ENCODE results near the gene CAMTA1.
A peak's percentile ranks its signal among the peaks of the same experiment; 100 is the strongest.
"Not testable (repeated sequence)": the region's sequence is repeated elsewhere in the genome, so short reads cannot be mapped to it uniquely, and the experiment has no call there.

The CAMTA1 gene

GRCh38 chr1:7116001-7116400 lies 330.7 kb downstream of the CAMTA1 start:
- no peak for DNase-seq (ENCODE audit: low read depth, low spot score)
- H3K27ac ChIP-seq: no peak overlapping the region

DNA sequence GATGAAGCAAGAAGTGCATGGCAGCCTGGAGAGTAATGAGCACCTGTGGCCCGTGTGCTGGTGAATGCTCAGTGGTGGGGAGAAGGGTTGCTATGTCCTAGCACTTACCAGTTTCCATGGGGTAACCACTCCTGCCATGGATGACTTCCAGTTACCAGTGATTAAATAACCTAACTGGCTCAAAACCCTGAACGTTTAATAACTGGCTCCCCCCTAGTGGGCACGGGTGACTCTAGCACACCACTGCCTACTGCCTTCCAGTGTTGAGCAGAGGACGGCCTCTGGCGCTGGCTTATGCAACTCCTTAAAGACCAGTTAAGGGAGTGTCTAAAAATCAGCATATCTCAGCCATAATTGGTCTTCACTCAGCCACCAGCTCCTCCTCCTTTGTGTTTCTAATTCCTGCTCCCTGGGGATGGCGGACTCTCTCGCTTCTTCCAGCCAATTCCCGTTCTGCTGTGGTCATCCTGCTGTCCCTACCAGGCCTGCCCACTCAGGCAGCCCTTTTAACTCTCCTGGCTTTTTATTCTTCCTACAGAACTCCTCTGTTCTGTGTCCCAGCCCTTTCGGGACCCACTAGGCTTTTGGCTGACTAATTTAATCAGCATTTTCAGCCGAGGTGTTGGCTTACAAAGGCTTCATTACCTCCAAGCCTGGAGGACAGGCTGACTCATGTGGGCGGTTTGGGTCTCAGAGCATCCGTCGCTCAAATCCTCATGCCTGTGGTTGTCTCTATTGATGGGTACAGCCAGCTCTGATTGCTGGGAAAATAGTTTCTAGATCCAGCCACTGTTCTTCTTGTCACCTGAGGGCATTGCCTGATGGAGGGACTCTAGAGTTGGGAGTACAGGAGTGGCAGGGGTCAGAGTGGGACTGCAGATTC lies 332.4 kb downstream of the CAMTA1 start:
- DNase-seq (ENCODE audit: low read depth, low spot score): peak; percentile 90
- H3K27ac ChIP-seq: peak overlapping the region; percentile 90

- no peak for DNase-seq (ENCODE audit: low read depth, low spot score)
- no peak overlapping the region for H3K27ac ChIP-seq
Observed at GRCh38 chr1:7119156-7119555, 333.9 kb downstream of the CAMTA1 start.

GRCh38 chr1:7120863-7121621 lies 335.8 kb downstream of the CAMTA1 start:
- DNase-seq (ENCODE audit: low read depth, low spot score): no peak
- no peak overlapping the region for H3K27ac ChIP-seq

DNA sequence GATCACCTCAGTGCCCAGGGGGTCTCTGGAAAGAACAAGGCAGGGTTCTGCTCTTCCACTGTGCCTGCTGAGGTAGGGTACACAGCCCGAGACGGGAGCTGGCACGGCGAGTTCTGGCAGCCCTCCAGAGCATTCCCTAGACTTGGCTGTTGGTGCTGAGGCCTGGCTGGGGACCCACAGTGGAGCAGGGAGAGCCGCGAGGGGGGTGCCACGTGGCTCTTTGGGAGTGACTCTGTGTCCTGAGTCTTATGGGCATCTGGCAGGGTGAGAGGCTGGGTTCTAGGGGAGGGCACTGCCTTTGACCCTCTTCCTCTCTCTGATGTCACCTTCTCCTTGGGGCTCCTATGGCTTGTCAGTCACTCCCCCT lies 336.4 kb downstream of the CAMTA1 start:
- no peak overlapping the region for H3K27ac ChIP-seq
- no peak for DNase-seq (ENCODE audit: low read depth, low spot score)

DNA sequence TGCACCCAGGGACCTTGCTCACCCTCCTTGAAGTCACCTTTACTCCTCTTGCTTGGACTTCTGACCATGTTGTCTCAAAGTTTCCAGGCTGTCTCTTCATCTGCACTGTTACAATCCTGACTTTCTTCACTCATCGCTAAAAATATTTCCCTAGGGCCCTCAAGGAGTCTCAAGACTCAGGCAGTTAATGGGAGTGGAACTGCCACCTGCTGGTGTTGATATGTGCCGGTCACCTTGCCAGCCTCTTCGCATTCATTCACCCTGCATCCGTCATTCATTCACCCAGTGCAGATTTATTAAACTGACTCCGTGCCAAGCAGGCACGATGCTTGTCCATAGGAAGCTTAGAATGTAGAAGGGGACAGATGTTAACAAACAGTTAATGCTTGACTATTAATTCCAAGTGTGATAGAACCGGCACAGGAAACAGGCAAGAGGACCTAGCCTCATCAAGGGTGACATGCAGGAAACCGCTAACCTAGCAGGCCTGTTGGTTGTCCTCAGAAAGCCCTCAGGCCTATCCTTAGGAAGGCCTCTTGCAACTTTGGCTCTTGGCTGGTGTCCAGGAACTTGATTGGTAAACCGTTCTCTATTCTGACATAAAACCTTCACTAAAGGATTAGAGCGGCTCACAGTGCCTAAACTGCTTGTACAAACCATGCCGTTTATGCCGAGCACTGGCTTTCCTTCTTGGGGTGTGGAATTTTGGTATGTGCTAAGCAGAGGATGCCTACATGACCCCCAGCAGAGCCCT lies 342.2 kb downstream of the CAMTA1 start:
- no peak overlapping the region for H3K27ac ChIP-seq
- DNase-seq (ENCODE audit: low read depth, low spot score): no peak

DNA sequence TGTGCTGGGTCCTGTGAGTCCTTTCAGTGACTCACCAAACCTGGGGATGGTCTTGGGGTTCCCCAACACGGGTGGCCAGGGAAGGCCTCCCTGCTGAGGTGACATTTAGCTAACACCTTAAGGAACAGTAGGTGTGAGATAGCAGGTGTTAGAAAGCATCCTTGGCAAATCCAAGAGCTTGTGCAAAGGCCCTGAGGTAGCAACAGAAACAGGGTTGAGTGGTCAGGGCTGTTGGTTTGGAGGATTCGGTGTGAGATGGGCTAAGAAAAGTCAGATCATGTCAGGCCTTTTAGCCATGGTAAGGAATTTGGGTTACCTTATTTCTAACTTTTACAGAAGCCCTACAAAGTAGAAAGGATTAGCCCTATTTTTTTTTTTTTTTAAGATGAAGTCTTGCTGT lies 343.0 kb downstream of the CAMTA1 start:
- DNase-seq (ENCODE audit: low read depth, low spot score): no peak
- H3K27ac ChIP-seq: no peak overlapping the region

GRCh38 chr1:7130127-7130526 lies 344.9 kb downstream of the CAMTA1 start:
- H3K27ac ChIP-seq: no peak overlapping the region
- no peak for DNase-seq (ENCODE audit: low read depth, low spot score)

- H3K27ac ChIP-seq: no peak overlapping the region
- no peak for DNase-seq (ENCODE audit: low read depth, low spot score)
Observed at GRCh38 chr1:7135493-7135892, 350.2 kb downstream of the CAMTA1 start.

GRCh38 chr1:7136166-7136953 lies 351.1 kb downstream of the CAMTA1 start:
- H3K27ac ChIP-seq: no peak overlapping the region
- no peak for DNase-seq (ENCODE audit: low read depth, low spot score)

DNA sequence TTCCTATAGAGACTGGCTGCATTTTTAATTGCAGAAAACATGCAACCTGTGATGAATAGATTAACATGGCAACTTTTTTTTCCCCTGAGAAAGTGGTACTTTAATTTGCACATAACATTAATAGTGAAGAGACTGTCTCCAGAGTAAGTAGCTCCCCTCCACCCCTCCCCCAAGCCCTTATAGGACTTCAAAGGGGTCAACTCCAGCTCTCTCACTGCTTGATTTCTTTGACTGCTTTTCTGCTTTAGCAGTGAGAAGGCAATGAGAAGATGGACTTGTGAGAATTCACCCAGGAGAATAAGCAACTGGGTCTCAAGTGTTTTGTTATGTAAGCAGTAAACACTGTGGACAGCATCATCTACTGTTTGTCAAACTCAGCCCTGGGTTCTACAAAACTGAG lies 355.0 kb downstream of the CAMTA1 start:
- no peak for DNase-seq (ENCODE audit: low read depth, low spot score)
- H3K27ac ChIP-seq: no peak overlapping the region

GRCh38 chr1:7145947-7146346 lies 360.7 kb downstream of the CAMTA1 start:
- DNase-seq (ENCODE audit: low read depth, low spot score): no peak
- H3K27ac ChIP-seq: no peak overlapping the region

DNA sequence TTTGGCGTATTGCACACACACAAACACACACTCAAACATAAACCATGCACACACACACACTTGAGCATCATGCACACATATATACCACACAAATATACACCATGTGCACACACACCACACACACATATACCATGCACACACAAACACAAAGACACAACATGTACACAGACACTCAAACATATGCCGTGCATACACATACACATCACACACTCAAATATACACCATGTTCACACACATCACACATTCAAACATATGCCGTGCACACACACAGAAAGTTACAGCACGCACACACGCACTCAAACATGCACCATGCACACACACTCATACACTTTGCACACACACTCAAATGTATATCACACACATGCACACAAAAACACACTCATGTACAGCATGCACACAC lies 361.5 kb downstream of the CAMTA1 start:
- H3K27ac ChIP-seq: no peak overlapping the region
- DNase-seq (ENCODE audit: low read depth, low spot score): no peak

GRCh38 chr1:7147581-7148282 lies 362.5 kb downstream of the CAMTA1 start:
- not testable (repeated sequence) for DNase-seq (ENCODE audit: low read depth, low spot score); H3K27ac ChIP-seq

- DNase-seq (ENCODE audit: low read depth, low spot score): no peak
- no peak overlapping the region for H3K27ac ChIP-seq
Observed at GRCh38 chr1:7149080-7149838, 364.0 kb downstream of the CAMTA1 start.

DNA sequence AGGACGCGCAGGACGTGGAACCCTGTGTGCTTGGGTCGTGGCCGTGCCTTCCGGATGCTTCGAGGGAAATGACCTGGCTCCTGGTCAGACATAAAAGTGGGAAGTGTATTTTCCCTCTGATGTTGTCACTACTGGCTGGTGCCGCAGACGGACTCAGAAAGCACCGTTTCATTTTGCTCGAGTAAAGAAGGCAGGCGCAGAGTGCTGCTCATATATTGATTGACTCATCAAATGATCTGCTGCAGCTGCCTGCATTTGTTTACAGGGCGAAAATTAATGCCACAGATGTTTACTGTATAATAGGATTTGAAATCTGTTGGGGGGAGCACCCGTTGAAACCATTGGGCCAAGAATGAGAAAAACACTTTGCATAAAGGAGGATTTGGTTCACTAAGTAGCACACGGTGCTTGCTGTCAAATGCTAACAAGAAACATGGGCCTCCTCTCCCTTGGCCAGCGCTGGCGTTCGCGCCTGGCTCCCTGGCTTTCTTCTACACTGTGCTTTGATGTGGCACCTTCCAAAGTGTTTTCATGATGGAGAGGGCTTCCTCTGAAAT lies 365.5 kb downstream of the CAMTA1 start:
- DNase-seq (ENCODE audit: low read depth, low spot score): no peak
- H3K27ac ChIP-seq: no peak overlapping the region

DNA sequence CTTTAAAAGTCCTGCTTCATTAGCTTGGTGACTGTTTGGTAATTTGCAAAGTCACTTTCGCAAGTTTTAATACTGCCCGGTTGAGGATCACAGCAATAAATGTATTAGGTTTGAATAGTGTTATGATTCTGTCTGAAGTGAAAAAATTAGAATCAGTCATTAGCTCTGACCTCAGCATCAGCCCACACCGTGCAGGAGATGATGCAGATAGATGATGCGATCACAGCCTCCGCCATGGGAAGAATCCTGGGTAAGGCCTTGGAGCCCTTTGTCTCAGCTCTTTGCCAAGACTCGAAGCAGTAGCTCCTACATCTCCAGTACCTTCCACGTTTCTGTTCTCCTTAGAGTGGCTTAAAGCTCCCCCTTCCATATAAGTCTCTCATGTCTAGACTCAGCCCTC lies 366.7 kb downstream of the CAMTA1 start:
- DNase-seq (ENCODE audit: low read depth, low spot score): no peak
- H3K27ac ChIP-seq: no peak overlapping the region

DNA sequence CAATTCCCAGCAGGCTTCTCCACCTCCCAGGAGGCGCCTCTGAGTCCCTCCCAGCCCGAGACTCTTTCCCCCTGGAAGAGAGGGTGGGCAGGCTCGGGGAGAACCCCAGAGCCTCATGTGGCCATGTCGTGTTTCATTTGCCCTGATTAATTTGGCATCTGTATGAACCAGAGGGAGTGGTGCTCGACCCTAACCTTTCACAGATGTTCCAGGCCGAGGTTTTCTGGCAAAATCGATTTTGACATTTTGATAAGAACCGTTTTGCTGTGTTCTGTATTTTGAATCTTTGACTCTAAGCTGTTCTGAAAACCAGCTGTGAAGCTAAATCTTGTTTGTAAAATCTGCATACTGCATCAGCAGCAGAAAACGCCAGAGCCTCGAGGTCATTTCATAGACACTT lies 367.4 kb downstream of the CAMTA1 start:
- no peak for DNase-seq (ENCODE audit: low read depth, low spot score)
- no peak overlapping the region for H3K27ac ChIP-seq

- no peak overlapping the region for H3K27ac ChIP-seq
- DNase-seq (ENCODE audit: low read depth, low spot score): no peak
Observed at GRCh38 chr1:7153464-7153863, 368.2 kb downstream of the CAMTA1 start.
